ENCODE measurements around the gene CRIP2.

The CRIP2 gene

GRCh38 chr14:105499256-105500035 is 24.8 kb downstream of the CRIP2 start:
- no peak for DNase-seq (ENCODE audit: extremely low read depth, low read depth)
- no peak overlapping the region for H3K4me3 ChIP-seq (replicated peaks; ENCODE audit: low read depth, low read length)
- no peak for TF ChIP-seq CTCF (IDR thresholded peaks at IDR 0.05; ENCODE audit: low read depth, low read length, missing control alignments)

GRCh38 chr14:105500036-105500725 is 25.6 kb downstream of the CRIP2 start:
- DNase-seq (ENCODE audit: extremely low read depth, low read depth), result no peak
- H3K4me3 ChIP-seq (replicated peaks; ENCODE audit: low read depth, low read length), result no peak overlapping the region
- TF ChIP-seq CTCF (IDR thresholded peaks at IDR 0.05; ENCODE audit: low read depth, low read length, missing control alignments), result no peak

GRCh38 chr14:105500726-105501101 is 26.1 kb downstream of the CRIP2 start:
- no peak for DNase-seq (ENCODE audit: extremely low read depth, low read depth)
- TF ChIP-seq CTCF (IDR thresholded peaks at IDR 0.05; ENCODE audit: low read depth, low read length, missing control alignments), result no peak
- no peak overlapping the region for H3K4me3 ChIP-seq (replicated peaks; ENCODE audit: low read depth, low read length)

GRCh38 chr14:105501504-105502291 is 27.1 kb downstream of the CRIP2 start:
- no peak overlapping the region for H3K4me3 ChIP-seq (replicated peaks; ENCODE audit: low read depth, low read length)
- TF ChIP-seq CTCF (IDR thresholded peaks at IDR 0.05; ENCODE audit: low read depth, low read length, missing control alignments), result no peak
- no peak for DNase-seq (ENCODE audit: extremely low read depth, low read depth)

- no peak overlapping the region for H3K4me3 ChIP-seq (replicated peaks; ENCODE audit: low read depth, low read length)
- DNase-seq (ENCODE audit: extremely low read depth, low read depth), result no peak
- no peak for TF ChIP-seq CTCF (IDR thresholded peaks at IDR 0.05; ENCODE audit: low read depth, low read length, missing control alignments)
Observed at GRCh38 chr14:105502446-105503295, 28.1 kb downstream of the CRIP2 start.

- H3K4me3 ChIP-seq (replicated peaks; ENCODE audit: low read depth, low read length), result no peak overlapping the region
- TF ChIP-seq CTCF (IDR thresholded peaks at IDR 0.05; ENCODE audit: low read depth, low read length, missing control alignments), result no peak
- DNase-seq (ENCODE audit: extremely low read depth, low read depth), result no peak
Observed at GRCh38 chr14:105503296-105503640, 28.6 kb downstream of the CRIP2 start.
